NOMO-1 (cell line): ENCODE data around the gene RBM24.

Experiments used
- DNase-seq, 2 experiments: peaks; one replicate each; lab custom pipeline; 2025; ENCODE audit not compliant: unreplicated experiment in 2 of 2; lab: John Stamatoyannopoulos, UW

RBM24 gene

DNA sequence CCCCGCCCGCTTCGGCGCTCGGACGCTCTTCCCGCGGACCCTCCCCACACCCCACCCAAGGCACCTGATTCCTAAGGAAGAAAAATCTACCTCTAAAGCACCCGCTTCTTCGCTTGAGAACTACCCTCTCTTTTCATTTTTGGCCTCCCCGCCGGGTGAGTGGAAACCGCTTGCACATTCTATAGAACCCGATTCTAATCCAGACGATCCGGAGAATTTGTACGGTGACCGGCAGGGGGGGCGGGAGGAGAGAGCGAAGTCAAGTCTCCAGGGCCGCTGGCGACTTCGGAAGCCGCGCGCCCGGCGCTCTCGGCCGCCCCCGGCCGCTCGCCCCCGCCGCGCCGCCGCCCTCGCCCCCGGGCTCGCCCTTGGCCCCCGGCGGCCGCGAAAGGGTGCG lies at the start of gene RBM24:
Gene RBM24 (plus strand): TSS at position 262 of the 397 bp plus-strand sequence. CDS start 221 bp downstream, outside the sequence.
- peak; percentile 44 to 52 for DNase-seq

DNA sequence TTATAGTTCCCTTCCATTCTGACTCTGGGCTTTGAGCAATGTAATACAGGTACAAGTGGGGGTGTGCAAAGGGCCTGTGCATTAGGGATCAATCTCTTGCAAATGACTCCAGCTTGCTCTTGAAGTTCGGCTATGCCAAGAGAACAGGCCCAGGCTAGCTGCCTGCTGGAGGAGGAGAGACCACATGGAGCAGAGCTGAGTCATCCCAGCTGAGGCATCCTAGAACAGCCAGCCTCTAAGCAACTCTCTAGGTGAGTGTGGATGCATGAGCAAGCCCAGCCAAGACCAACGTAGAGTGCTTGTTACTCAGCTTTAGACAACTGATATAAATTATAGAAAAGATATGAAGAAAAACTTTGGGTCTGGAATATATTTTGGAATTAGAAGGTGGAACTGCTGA lies 47.6 kb upstream of the RBM24 start:
- no peak for DNase-seq

DNA sequence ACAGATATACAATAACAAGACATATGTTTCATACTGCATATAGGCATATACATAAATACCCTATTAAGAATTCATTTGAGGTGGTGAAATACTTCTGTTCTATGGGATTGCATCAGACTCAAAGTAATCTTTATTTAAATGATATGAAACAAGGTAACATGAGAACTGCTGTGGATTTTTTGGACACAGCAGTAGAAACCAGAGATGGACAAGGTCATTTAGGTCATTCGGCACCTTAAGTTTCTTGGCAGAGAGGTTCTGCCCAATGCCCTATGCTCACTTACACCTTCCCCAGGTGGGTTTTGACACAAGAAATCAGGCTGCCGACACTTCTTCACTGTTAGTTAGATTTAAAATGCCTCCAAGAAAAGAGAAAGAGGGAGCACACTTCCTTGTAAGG lies 43.9 kb upstream of the RBM24 start:
- no peak for DNase-seq

DNA sequence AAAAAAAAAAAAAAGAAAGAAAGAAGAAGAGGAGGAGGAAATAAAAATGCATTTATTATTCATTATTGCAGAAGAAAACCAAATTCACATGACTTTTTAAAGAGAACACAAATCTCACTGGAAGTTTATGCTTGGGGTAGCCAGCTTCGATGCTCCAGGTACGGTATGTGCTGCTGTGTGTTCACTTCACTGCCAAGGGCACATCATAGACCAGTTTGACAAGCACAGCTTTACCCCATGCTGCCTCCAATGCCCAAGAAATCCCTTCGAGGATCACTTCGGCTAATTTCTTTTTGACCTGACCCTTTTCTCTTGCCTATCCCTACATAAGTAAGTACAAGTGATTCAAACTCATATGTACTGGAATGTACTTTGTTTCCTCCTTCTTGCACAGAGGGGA lies 41.9 kb upstream of the RBM24 start:
- no peak for DNase-seq

DNA sequence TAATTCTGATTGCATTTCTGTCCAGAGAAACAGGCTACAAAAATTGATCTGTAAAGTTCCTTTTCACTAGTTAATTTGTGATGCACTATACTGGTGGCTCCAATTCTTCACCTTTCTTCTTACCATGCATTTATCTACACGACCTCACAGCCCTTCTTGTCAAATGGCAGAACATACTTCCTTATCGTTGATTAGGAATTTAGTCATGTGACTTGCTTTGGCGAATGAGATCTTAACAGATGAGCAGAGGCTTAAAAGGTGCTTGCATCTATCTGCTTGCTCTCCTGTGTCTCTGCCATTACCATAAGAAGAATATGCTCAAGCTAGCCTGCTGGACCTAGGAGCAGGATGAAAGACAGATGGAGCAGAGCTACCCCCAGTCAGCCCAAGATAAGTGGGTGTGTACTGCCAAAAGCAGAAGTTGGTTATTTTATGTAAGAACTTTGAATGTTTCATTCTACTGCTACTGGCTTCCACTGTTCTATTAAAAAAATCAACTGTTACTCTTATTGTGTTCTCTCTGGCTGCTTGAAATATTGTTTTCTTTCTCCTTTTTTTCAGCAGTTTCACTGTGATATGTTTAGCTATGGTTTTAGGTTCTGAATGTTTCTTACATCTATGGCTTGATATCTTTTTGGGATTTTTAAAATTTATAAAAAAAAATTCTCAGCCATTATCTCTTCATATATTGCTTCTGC lies 40.2 kb upstream of the RBM24 start:
- DNase-seq: peak in 1 of 2 experiments; percentile 13

DNA sequence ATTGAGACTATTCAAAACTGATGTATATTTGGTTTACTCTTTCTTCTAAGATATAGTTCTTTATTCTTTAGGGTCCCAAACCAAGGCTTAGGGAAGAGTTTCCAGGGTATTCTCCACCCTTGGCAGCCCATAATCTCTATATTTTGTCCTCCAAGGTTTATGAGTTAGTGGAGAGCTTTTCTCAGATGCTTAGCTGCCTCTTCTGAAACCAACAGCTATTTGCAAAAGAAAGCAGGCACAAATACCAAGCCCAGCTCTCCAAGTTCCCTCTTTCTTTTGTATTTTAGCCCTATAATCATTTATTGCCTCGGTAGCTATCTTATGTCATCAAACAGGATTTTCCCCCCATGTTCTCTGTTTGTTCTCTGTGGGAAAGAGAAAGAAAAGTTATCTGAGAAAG lies 39.1 kb upstream of the RBM24 start:
- no peak for DNase-seq

DNA sequence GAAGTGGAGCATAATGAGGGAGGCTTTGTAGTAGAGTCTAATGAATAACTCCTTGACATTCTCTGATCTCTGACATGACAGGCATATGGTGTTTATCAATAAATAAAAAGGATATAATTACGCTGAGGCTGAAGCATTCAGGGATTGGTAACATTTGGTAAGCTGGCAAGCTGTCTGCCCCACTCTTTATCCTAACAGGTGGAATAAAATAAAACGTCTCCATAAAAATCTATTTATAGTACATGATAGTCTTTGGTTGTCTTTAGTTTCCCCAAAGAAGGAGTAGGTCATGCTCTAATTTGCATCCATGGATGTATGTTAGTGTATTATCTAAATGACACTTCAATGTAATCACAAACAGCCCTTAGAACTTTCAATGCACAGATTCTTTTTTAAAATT lies 30.9 kb upstream of the RBM24 start:
- DNase-seq: no peak

DNA sequence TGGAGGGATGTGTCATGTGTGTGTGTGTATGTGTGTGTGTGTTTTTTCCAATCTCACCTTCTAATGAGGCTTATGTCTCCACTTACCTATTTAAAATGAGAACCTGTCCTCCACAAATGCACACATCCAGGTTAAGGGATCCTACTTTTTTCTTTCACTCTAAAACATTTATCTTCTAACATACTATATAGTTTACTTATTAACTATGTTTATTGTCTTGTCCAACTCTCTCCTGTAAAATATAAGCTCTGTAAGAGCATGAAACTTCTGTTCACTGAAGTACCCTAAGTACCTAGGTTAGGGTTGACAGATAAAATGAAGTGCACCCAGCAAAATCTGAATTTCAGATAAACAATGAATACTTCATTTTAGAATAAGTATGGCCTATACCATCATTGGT lies 29.2 kb upstream of the RBM24 start:
- DNase-seq: no peak

DNA sequence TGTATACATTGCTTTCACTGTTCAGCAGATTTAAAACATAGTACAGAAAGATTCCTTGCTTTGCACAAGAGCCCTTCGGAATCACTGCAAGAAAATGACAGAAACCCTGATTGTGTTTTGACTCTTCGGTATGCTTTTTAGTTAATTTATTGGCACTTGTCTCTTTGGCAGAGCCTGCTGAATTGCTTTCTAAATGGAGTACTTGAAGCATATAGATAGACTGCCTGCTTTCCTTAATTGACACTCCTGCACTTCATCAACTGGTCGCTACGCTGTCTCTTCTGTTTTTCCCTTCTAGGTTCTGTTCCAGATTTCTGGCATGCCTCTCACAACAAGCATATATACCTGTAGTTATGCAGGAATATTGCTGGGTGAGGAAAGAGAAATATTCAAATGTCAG lies 22.4 kb upstream of the RBM24 start:
- DNase-seq: no peak

DNA sequence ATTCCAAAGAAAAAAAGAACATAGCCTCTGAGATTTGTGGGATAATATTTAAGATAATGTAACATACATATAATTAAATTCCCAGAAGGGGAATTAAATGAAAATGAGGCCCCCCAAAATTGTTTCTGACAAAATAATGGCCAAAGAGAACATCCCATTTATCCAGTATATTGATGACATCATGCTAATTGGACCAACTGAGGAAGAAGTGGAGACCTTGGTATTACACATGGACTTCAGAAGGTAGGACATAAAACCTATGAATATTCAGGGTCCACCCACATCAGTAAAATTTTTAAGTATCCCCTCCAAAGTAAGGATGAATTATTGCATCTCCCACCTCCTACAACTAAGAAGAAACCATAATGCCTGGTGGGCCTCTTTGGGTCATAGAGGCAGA lies 15.6 kb upstream of the RBM24 start:
- no peak for DNase-seq

DNA sequence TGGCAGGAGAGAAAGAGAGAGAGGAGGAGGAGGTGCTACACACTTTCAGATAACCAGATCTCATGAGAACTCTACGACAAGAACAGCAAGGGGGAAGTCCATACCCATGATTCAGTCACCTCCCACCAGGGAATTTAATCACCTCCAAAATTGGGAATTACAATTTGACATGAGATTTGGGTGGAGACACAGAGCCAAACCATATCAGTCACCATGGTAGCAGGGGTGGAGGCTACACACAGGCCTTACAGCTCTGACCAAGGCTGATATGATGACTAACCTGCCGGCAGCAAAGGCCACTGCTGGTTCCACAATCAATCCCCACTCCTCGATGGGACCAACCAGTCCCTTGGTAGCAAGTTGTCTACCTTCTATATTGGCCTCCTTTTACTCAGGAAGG lies 13.6 kb upstream of the RBM24 start:
- no peak for DNase-seq

DNA sequence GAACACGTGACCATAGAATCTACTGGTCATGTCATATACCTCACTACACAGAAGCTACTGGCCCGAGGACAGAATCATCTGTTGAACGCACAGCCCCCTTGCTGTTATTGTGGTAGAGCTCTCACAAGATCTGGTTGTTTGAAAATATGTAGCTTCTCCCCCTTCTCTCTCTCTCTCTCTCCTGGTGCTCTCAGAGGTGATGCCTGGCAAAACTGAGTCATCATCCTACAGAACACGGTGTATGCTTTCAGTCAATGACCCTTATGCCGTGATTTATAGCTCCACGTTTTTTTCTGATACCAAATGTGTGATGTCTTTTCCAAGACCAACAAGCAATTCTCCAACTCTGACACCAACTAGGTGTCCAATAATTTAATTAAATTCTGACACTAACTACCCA lies 13.0 kb upstream of the RBM24 start:
- DNase-seq: no peak

DNA sequence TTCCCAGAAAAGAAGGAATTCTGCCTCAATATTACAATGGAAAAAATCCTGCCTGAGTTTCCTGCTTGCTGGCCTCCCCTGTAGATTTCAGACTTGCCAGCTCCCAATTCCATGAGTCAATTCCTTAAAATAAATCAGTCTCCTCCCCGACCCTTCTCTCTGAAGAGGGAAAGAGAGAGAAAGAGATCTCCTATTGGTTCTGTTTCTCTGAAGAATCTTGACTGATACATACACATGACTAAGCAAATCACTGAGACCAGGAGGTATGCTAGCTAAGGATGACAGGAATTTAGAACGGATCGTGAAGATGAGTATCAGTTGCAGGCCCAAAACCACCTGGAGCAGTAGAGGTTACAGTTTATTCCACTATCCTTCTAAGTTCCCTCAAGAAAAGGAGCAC lies 11.3 kb upstream of the RBM24 start:
- DNase-seq: no peak

DNA sequence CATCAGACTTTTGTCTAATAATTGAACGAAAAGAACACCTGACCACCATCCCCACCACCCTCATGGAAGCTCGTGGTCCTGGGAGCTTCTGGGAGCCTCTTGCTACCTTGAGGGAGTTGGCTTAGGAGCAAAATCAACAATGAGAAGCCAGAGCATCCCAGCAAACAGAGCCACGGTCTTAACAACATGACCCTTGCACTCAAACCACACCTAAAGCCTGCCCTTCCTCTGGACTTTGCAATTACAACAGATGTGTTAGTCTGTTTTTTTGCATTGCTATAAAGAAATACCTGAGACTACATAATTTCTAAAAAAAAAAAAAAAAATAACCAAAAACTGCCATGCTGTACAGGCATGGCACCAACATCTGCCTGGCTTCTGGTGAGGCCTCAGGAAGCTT lies 9.5 kb upstream of the RBM24 start:
- no peak for DNase-seq

DNA sequence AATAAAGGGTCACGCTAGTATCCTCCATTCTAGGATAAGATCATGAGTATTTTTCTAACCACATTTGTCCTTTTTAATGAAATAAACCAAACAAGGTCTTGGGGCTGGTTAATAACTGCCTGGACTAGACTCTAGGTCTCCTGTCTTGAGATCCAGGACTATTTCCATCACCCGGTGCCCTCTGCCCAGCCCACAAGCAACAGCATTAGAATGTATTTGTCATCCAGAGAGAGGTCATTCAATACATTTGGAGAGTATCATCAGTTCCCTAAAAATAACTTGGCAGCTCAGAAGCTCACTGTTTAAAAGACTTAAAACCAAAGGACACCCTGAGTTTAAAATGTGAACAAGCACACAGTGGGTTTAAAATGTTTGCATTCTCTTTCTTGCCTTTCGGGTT lies 4.4 kb upstream of the RBM24 start:
- no peak for DNase-seq

DNA sequence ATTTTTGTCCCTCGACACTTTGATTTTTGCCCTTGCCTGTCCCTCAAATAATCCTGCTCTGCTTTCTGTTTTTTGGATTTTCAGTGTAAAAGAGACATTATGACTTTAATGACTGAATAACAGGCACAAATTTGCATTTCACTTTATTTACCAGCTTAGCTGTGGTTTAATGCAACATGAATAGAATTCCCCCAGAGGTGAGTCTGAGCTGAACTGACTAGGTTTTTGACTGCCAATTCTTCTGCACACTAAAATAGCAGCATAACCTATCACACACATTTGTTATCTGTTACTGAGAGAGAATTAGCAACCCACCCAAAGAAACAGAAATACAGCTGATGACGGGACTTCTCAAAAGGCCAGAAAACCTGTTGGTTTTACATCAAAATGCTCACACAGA lies 3.9 kb upstream of the RBM24 start:
- no peak for DNase-seq

DNA sequence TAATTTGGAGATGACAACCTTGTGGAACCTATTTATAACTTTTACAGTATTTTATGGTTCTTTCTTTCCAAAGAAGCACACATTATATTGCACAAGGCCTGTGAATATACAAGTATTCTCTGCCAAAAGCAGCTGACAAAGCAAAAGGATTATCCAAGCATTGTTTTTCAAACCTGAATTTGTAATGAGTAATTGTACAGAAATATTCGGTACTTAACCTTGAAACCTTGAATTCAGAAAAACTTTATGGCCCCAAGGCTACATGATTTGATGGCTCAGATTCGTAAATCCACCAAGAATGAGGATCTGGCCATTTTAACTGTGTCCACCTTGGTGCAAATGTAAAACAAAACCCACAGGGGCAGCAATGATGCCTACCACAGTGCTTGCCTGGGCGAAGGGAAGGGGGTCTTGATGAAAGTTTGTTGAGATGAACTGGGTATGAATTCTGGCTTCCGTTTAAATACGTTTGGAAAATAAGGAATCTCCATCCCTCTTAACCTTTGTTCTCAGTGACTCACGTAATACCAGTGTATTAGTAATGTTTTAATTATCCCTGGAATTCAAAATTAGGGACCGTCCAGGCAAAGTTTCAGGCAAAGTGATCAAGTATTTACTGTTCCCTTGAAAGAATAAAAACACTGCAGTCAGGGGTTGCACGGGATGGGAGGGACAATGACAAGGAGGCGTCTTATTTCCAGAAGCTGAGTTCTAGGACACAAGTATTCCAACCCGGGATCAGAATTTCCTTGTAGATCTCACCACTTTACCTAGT lies 2.7 kb upstream of the RBM24 start:
- no peak for DNase-seq

DNA sequence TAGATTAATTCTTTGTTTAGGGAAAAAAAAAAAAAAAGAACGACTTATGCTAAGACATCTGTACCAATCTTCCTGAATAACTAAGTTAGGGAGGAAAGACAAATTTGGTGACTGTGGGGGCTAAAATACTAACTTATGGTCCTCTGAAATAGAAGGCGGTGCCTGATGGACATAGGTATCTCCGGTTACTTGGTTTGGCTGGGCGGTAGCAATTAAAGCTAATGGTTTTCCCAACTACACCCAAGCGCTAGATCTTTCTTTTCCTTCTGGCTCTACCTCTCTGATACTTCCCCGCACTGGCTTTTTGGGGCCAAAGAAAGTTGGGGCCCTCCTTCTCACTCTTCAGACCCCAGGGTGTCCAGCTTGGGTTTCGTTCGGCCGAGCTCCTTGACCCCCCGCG lies 1.0 kb upstream of the RBM24 start:
- DNase-seq: no peak

DNA sequence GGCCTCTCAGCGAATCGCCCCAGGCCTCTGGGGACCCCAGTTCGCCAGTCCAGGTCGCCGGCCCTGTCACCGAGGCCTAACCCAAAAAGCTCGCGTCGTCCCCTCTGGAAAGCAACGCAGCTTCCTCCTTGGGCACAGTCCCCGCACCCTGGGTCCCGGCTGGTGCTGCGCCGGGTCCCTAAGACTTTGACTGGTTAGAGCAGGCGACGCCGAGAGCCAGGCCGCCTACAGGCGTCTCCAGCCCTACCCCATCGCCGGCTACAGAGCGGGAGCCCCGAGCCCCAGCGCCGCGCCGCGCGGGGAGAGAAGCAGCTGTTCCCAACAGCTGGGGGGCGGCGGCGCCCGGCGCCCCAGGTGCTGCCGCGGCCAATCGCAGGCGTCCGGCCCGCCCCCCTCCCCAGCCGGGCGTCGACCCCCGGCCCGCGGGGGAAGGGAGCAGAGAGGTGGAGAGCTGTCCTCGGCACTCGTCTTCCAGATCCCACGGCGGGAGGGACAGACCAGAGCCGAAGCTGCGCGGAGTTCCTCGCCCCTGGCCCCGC lies 540 bp upstream of the RBM24 start:
- DNase-seq: no peak

DNA sequence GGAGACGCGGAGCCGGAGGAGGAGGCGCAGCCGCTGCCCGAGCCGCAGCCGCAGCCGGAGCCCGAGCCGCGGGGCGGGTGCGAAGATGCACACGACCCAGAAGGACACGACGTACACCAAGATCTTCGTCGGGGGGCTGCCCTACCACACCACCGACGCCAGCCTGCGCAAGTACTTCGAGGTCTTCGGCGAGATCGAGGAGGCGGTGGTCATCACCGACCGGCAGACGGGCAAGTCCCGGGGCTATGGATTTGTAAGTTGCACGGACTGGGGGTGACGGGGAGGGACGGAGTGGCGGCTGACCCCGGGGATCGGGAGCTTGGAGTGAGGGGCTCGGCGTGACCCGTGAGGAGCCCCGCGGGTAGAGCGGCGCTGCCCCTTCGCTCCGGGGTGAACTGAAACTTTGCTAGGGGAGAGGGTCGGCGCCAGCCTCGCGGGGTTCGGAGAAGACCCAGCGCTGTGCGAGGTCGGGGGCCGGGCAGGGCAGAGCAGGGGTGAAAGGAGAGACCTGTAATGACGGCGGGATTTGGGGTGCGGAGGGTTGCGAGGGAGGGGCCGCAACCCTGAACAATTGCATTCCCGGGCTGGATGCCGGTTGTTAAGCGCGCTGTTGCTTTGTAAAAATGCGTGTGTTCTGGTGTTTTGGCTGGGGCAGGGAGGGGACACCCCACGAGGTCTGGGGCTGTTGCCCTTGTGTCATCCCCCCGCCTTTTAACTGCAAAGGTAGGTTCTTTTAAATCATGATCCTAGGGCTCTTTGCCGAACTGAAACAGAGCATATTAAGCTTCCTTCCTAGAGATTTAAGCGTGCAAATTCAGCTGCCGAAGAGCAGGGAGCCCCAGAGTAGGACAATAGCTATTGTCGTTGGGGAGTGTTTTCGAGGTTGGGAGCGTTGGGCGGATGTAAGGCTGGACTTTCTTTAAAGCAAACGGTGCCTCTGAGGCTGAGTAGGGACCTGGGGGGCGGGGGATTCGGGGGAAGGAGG lies 628 bp downstream of the RBM24 start:
- peak in 1 of 2 experiments; percentile 4 for DNase-seq

DNA sequence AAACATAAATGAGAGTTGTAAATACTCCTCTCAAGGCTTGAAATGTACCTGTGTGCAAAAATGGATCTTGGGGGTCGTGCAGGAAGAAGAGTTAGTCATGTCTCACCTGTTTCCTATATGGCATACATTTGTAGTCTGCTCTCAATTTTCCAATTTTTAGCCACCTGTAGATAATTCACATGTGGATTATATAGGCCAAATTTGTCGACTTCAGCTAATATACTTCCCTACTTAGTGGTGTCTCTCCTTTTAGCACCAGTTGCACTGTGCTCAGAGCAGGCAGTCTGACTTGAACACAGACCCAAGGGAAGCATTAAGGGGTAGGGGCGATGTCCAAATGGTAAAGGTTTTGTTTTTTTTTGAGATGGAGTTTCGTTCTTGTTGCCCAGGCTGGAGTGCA lies 1.9 kb downstream of the RBM24 start:
- DNase-seq: no peak
